HEK293 (cell line): Measurements from ENCODE around the gene ALPK3.

Source experiments
- CTCF ChIA-PET: fragments of 350-600 bp; formaldehyde crosslinking; extraction: SDS; loops from one replicate; lab custom pipeline; 2021; ENCODE audit warnings: antibody characterized with exemption; lab: Yijun Ruan, JAX
- POLR2A ChIA-PET: fragments of 300-600 bp; formaldehyde crosslinking; extraction: SDS; loops from one replicate; lab custom pipeline; 2020; ENCODE audit warnings: antibody characterized with exemption, inconsistent platforms; lab: Yijun Ruan, JAX
- H3K27ac ChIP-seq: fragments of 200-500 bp; sonication (Bioruptor generic); 2 replicates; pipeline ENCODE4 v1.5.1; 2014; ENCODE audit warnings: low read depth, low read length, control low read depth, inconsistent platforms; ENCODE audit errors: extremely low read depth
- H3K36me3 ChIP-seq, 2 experiments: fragments of 200-500 bp in 1 of 2; sonication (Bioruptor generic) in 1 of 2; 1 replicate in 1 of 2; 2 replicates in 1 of 2; pipeline ENCODE4 v1.5.1; 2014 to 2017; ENCODE audit warnings: inconsistent platforms in 2 of 2, low read length in 2 of 2; ENCODE audit not compliant: control insufficient read depth in 2 of 2, insufficient read depth in 1 of 2
- H3K4me1 ChIP-seq: fragments of 200-500 bp; sonication (Bioruptor generic); 2 replicates; pipeline ENCODE4 v1.5.1; 2014; ENCODE audit warnings: mild to moderate bottlenecking, low read length, inconsistent platforms; ENCODE audit not compliant: control insufficient read depth, insufficient read depth
- H3K4me3 ChIP-seq: 2 replicates; pipeline ENCODE4 v1.5.1; 2011; ENCODE audit warnings: low read depth, mild to moderate bottlenecking, control low read depth, low read length, moderate library complexity
- H3K9me3 ChIP-seq: fragments of 200-500 bp; sonication (Bioruptor generic); 2 replicates; pipeline ENCODE4 v1.5.1; 2014; ENCODE audit warnings: low read depth, low read length, inconsistent platforms; ENCODE audit not compliant: control insufficient read depth, insufficient read depth
- BCL11B ChIP-seq: fragments of 450-650 bp; formaldehyde crosslinking; IDR thresholded peaks from 2 replicates; pipeline ENCODE4 v1.5.1; 2016; ENCODE audit warnings: low read depth, missing biosample characterization, missing genetic modification characterization
- KLF10 ChIP-seq: fragments of 450-650 bp; IDR thresholded peaks from 2 replicates; pipeline ENCODE4 v1.5.1; 2018; ENCODE audit warnings: missing biosample characterization, mild to moderate bottlenecking, missing genetic modification characterization
- RBAK ChIP-seq: fragments of 450-650 bp; formaldehyde crosslinking; IDR thresholded peaks from 2 replicates; pipeline ENCODE4 v1.5.1; 2016; ENCODE audit warnings: missing biosample characterization, missing genetic modification characterization
- SETDB1 ChIP-seq: IDR thresholded peaks from one replicate; pipeline ENCODE4 v1.6.1; 2017; ENCODE audit warnings: mild to moderate bottlenecking, low read length, moderate library complexity, mixed read lengths; ENCODE audit not compliant: insufficient read length
- TCF7L2 ChIP-seq: IDR thresholded peaks from 2 replicates; pipeline ENCODE4 v1.6.1; 2011; ENCODE audit warnings: low read depth, mild to moderate bottlenecking, inconsistent platforms, low read length, moderate library complexity, borderline replicate concordance
- ZBTB8A ChIP-seq: fragments of 450-650 bp; formaldehyde crosslinking; IDR thresholded peaks from 2 replicates; pipeline ENCODE4 v1.5.1; 2016; ENCODE audit warnings: missing biosample characterization, missing genetic modification characterization
- ZEB2 ChIP-seq: fragments of 450-650 bp; formaldehyde crosslinking; IDR thresholded peaks from 2 replicates; pipeline ENCODE4 v1.5.1; 2016; ENCODE audit warnings: missing biosample characterization, missing genetic modification characterization
- ZNF157 ChIP-seq: fragments of 450-650 bp; formaldehyde crosslinking; IDR thresholded peaks from 2 replicates; pipeline ENCODE4 v1.5.1; 2016; ENCODE audit warnings: missing biosample characterization, missing genetic modification characterization
- ZNF174 ChIP-seq: fragments of 450-650 bp; formaldehyde crosslinking; IDR thresholded peaks from 2 replicates; pipeline ENCODE4 v1.5.0; 2017; ENCODE audit warnings: missing biosample characterization, mild to moderate bottlenecking, missing genetic modification characterization
- ZNF548 ChIP-seq: fragments of 450-650 bp; formaldehyde crosslinking; IDR thresholded peaks from 2 replicates; pipeline ENCODE4 v1.5.1; 2016; ENCODE audit warnings: missing biosample characterization, missing genetic modification characterization
- ZNF623 ChIP-seq: fragments of 450-650 bp; formaldehyde crosslinking; IDR thresholded peaks from 2 replicates; pipeline ENCODE4 v1.5.1; 2016; ENCODE audit warnings: missing biosample characterization, missing genetic modification characterization
- ZXDB ChIP-seq: fragments of 450-650 bp; formaldehyde crosslinking; IDR thresholded peaks from 2 replicates; pipeline ENCODE4 v1.5.1; 2016; ENCODE audit warnings: missing biosample characterization, missing genetic modification characterization
- TF ChIP-seq, protein P1 (sequence below): fragments of 450-650 bp; IDR thresholded peaks from 2 replicates; pipeline ENCODE4 v1.5.1; 2018; ENCODE audit warnings: missing biosample characterization, missing genetic modification characterization
- TF ChIP-seq, protein P2 (sequence below): fragments of 450-650 bp; formaldehyde crosslinking; IDR thresholded peaks from 2 replicates; pipeline ENCODE4 v1.5.1; 2016; ENCODE audit warnings: missing biosample characterization, missing genetic modification characterization
- TF ChIP-seq, protein P3 (sequence below): fragments of 450-650 bp; formaldehyde crosslinking; IDR thresholded peaks from 2 replicates; pipeline ENCODE4 v1.5.1; 2016; ENCODE audit warnings: missing biosample characterization, missing genetic modification characterization
- TF ChIP-seq, protein P4 (sequence below): fragments of 450-650 bp; formaldehyde crosslinking; IDR thresholded peaks from 2 replicates; pipeline ENCODE4 v1.5.1; 2016; ENCODE audit warnings: missing biosample characterization, missing genetic modification characterization, borderline replicate concordance

Gene ALPK3

DNA sequence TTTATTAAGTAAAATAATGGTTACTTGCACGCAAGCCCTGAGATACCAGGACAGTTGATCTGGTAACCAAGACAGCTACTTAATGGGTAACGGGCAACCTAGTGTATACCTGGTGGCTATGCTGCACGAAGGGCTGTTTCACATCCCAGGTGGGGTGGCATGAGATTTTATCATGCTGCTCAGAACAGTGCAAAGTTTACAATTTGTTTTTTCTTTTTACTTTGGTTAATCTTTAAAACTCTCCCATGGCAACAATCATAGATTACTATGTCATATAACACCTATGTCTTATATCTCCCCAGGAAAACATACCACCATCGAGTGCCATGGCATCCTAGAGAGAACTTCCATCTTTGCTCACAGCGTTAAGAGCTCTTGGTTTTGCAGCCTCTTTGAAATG, 35.1 kb downstream of the ALPK3 start:
- TF ChIP-seq, protein P1, sequence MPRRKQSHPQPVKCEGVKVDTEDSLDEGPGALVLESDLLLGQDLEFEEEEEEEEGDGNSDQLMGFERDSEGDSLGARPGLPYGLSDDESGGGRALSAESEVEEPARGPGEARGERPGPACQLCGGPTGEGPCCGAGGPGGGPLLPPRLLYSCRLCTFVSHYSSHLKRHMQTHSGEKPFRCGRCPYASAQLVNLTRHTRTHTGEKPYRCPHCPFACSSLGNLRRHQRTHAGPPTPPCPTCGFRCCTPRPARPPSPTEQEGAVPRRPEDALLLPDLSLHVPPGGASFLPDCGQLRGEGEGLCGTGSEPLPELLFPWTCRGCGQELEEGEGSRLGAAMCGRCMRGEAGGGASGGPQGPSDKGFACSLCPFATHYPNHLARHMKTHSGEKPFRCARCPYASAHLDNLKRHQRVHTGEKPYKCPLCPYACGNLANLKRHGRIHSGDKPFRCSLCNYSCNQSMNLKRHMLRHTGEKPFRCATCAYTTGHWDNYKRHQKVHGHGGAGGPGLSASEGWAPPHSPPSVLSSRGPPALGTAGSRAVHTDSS (tag by site-specific recombination), result no peak
- TF ChIP-seq, protein P2, sequence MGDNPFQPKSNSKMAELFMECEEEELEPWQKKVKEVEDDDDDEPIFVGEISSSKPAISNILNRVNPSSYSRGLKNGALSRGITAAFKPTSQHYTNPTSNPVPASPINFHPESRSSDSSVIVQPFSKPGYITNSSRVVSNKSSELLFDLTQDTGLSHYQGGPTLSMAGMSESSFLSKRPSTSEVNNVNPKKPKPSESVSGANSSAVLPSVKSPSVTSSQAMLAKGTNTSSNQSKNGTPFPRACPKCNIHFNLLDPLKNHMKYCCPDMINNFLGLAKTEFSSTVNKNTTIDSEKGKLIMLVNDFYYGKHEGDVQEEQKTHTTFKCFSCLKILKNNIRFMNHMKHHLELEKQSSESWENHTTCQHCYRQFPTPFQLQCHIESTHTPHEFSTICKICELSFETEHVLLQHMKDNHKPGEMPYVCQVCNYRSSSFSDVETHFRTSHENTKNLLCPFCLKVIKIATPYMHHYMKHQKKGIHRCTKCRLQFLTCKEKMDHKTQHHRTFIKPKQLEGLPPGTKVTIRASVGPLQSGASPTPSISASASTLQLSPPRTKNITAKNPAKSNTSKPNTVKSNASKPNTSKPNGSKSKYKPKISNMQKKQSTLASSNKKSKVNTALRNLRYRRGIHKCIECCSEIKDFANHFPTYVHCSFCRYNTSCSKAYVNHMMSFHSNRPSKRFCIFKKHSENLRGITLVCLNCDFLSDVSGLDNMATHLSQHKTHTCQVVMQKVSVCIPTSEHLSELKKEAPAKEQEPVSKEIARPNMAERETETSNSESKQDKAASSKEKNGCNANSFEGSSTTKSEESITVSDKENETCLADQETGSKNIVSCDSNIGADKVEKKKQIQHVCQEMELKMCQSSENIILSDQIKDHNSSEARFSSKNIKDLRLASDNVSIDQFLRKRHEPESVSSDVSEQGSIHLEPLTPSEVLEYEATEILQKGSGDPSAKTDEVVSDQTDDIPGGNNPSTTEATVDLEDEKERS (tag by site-specific recombination), result no peak
- TF ChIP-seq, protein P3, sequence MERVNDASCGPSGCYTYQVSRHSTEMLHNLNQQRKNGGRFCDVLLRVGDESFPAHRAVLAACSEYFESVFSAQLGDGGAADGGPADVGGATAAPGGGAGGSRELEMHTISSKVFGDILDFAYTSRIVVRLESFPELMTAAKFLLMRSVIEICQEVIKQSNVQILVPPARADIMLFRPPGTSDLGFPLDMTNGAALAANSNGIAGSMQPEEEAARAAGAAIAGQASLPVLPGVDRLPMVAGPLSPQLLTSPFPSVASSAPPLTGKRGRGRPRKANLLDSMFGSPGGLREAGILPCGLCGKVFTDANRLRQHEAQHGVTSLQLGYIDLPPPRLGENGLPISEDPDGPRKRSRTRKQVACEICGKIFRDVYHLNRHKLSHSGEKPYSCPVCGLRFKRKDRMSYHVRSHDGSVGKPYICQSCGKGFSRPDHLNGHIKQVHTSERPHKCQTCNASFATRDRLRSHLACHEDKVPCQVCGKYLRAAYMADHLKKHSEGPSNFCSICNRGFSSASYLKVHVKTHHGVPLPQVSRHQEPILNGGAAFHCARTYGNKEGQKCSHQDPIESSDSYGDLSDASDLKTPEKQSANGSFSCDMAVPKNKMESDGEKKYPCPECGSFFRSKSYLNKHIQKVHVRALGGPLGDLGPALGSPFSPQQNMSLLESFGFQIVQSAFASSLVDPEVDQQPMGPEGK (tag by site-specific recombination), result no peak
- TF ChIP-seq ZNF174 (tag by site-specific recombination) (no peak), KLF10 (tag by site-specific recombination) (no peak), ZEB2 (no peak)
- POLR2A ChIA-PET, result no interaction called here
- no peaks in the 10 kb centered on the region for H3K4me1 ChIP-seq
- no peak overlapping the region for H3K4me3 ChIP-seq
- CTCF ChIA-PET, result interaction anchor here (0.7 to 1.3 kb wide), 4 partner anchors 57 to 198 kb away, joined by 3 to 5 read pairs (median 3); no protein-coding TSS in a partner anchor
- H3K36me3 ChIP-seq, result no peaks in the 10 kb centered on the region
- H3K27ac ChIP-seq, result no peak overlapping the region
- no peaks in the 10 kb centered on the region for H3K9me3 ChIP-seq

DNA sequence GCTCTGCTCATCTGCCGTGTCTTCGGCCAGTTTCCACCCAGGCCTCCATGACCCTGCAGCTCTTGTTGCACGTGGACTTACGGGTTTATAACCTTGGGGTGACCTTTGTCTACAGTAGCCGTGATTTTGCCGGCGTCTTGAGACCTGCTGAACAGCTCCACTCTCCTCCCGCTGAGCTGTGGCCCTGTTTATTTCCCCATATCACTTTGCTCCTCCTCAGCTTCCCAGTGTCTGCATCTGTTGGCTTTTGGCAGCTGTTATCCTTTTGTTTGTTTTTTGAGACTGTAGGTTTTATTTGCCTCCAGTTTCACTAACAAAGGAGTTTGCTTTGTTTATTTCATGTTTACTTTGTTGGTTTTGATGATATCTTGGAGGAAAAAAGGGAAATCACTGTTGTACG, 38.0 kb downstream of the ALPK3 start:
- CTCF ChIA-PET, result interaction anchor here (0.7 to 1.3 kb wide), 4 partner anchors 9 to 73 kb away, joined by 3 to 4 read pairs (median 3); no protein-coding TSS in a partner anchor
- no peak overlapping the region for H3K27ac ChIP-seq

More for the DNA sequence above, 38.0 kb downstream of the ALPK3 start:
- TF ChIP-seq ZNF623 (tag by site-specific recombination) (no peak), BCL11B (tag by site-specific recombination) (no peak), SETDB1 (no peak), ZBTB8A (tag by site-specific recombination) (no peak), TCF7L2 (no peak), ZNF157 (no peak), RBAK (tag by site-specific recombination) (no peak), ZNF548 (no peak), ZXDB (tag by site-specific recombination) (no peak)
- TF ChIP-seq, protein P4, sequence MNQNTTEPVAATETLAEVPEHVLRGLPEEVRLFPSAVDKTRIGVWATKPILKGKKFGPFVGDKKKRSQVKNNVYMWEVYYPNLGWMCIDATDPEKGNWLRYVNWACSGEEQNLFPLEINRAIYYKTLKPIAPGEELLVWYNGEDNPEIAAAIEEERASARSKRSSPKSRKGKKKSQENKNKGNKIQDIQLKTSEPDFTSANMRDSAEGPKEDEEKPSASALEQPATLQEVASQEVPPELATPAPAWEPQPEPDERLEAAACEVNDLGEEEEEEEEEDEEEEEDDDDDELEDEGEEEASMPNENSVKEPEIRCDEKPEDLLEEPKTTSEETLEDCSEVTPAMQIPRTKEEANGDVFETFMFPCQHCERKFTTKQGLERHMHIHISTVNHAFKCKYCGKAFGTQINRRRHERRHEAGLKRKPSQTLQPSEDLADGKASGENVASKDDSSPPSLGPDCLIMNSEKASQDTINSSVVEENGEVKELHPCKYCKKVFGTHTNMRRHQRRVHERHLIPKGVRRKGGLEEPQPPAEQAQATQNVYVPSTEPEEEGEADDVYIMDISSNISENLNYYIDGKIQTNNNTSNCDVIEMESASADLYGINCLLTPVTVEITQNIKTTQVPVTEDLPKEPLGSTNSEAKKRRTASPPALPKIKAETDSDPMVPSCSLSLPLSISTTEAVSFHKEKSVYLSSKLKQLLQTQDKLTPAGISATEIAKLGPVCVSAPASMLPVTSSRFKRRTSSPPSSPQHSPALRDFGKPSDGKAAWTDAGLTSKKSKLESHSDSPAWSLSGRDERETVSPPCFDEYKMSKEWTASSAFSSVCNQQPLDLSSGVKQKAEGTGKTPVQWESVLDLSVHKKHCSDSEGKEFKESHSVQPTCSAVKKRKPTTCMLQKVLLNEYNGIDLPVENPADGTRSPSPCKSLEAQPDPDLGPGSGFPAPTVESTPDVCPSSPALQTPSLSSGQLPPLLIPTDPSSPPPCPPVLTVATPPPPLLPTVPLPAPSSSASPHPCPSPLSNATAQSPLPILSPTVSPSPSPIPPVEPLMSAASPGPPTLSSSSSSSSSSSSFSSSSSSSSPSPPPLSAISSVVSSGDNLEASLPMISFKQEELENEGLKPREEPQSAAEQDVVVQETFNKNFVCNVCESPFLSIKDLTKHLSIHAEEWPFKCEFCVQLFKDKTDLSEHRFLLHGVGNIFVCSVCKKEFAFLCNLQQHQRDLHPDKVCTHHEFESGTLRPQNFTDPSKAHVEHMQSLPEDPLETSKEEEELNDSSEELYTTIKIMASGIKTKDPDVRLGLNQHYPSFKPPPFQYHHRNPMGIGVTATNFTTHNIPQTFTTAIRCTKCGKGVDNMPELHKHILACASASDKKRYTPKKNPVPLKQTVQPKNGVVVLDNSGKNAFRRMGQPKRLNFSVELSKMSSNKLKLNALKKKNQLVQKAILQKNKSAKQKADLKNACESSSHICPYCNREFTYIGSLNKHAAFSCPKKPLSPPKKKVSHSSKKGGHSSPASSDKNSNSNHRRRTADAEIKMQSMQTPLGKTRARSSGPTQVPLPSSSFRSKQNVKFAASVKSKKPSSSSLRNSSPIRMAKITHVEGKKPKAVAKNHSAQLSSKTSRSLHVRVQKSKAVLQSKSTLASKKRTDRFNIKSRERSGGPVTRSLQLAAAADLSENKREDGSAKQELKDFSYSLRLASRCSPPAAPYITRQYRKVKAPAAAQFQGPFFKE (tag by site-specific recombination), result no peak
- TF ChIP-seq, all 188 proteins: peak for 0
- no peaks in the 10 kb centered on the region for H3K4me1 ChIP-seq
- no peaks in the 10 kb centered on the region for H3K9me3 ChIP-seq
- H3K36me3 ChIP-seq, result no peaks in the 10 kb centered on the region
- H3K4me3 ChIP-seq, result no peak overlapping the region
- POLR2A ChIA-PET, result interaction anchor here (0.6 kb wide), 1 partner anchor 201 kb away, joined by 3 read pairs; the partner anchor contains the start of gene WDR73
